ENCODE results near the gene ARAP1. TPM values are rescaled to one million over a fixed set of nuclear protein-coding genes. Genes with fewer than 3 reads are reported as not detected.
"Not testable (repeated sequence)": the region's sequence is repeated elsewhere in the genome, so short reads cannot be mapped to it uniquely, and the experiment has no call there.

The ARAP1 gene
- total RNA-seq = 36.4 TPM
- 92.2 TPM for polyA plus RNA-seq
- long read RNA-seq, donor 1 = 0 reads
- long read RNA-seq, donor 2 = 0 reads
- long read RNA-seq, donor 3, full-length matches to known transcripts = 4 of 4 reads
- long read RNA-seq, donor 3, partial matches to known transcripts = 0 of 4 reads
- long read RNA-seq, donor 3, other reads (novel, unspliced or antisense) = 0 of 4 reads
- long read RNA-seq, donor 4, partial matches to known transcripts = 5 of 7 reads
- long read RNA-seq, donor 4, other reads (novel, unspliced or antisense) = 0 of 7 reads
- long read RNA-seq, donor 5, full-length matches to known transcripts = 8 of 8 reads
- long read RNA-seq, donor 5, partial matches to known transcripts = 0 of 8 reads
- long read RNA-seq, donor 5, other reads (novel, unspliced or antisense) = 0 of 8 reads
- long read RNA-seq, donor 6, full-length matches to known transcripts = 5 of 5 reads
- long read RNA-seq, donor 6, partial matches to known transcripts = 0 of 5 reads
- long read RNA-seq, donor 6, other reads (novel, unspliced or antisense) = 0 of 5 reads
- long read RNA-seq, donor 7, full-length matches to known transcripts = 1 of 1 reads
- long read RNA-seq, donor 7, partial matches to known transcripts = 0 of 1 reads
- long read RNA-seq, donor 7, other reads (novel, unspliced or antisense) = 0 of 1 reads
- long read RNA-seq, donor 8, full-length matches to known transcripts = 3 of 3 reads
- long read RNA-seq, donor 8, partial matches to known transcripts = 0 of 3 reads
- long read RNA-seq, donor 8, other reads (novel, unspliced or antisense) = 0 of 3 reads
- long read RNA-seq, donor 9, full-length matches to known transcripts = 2 of 8 reads
- long read RNA-seq, donor 9, partial matches to known transcripts = 0 of 8 reads
- long read RNA-seq, donor 9, other reads (novel, unspliced or antisense) = 6 of 8 reads
- long read RNA-seq, donor 10, full-length matches to known transcripts = 2 of 2 reads
- long read RNA-seq, donor 10, partial matches to known transcripts = 0 of 2 reads
- long read RNA-seq, donor 10, other reads (novel, unspliced or antisense) = 0 of 2 reads

GRCh38 chr11:72752088-72752914, at the start of gene ARAP1:
TSS of gene ARAP1 (minus strand) at chr11:72752408. CDS start at chr11:72727128, 25,280 bp downstream.
- H3K36me3 ChIP-seq (ENCODE audit: control insufficient read depth in 2 of 2, insufficient read depth in 2 of 2, low read length in 1 of 2) = no peaks in the 10 kb centered on the region
- WGBS = under 1% methylated on average over 51 of the region's 51 CpGs
- H3K4me1 ChIP-seq (ENCODE audit: control insufficient read depth in 2 of 2, insufficient read depth in 2 of 2, low read length in 2 of 2) = peaks cover 21 to 26% of the 10 kb centered on the region in 2 donors
- peak within 1 kb of the TSS; percentile 71 to 75 for H3K4me3 ChIP-seq (ENCODE audit: low read length in 2 of 2)
- peak within 1 kb of the TSS; percentile 11 to 55 for H3K27ac ChIP-seq (ENCODE audit: low read depth in 1 of 2, low read length in 1 of 2)
- DNase-seq (ENCODE audit: low read depth in 6 of 9, low spot score in 9 of 9) = peak; percentile 33 to 86 (median 68)
- H3K27me3 ChIP-seq (ENCODE audit: control insufficient read depth in 2 of 2, insufficient read depth in 1 of 2, low read length in 1 of 2) = no peaks in the 10 kb centered on the region
- H3K9me3 ChIP-seq (ENCODE audit: control insufficient read depth in 2 of 2, insufficient read depth in 1 of 2, low read length in 1 of 2) = no peaks in the 10 kb centered on the region

- H3K27ac ChIP-seq (ENCODE audit: low read depth in 1 of 2, low read length in 1 of 2) = no peak overlapping the region
- H3K4me1 ChIP-seq (ENCODE audit: control insufficient read depth in 2 of 2, insufficient read depth in 2 of 2, low read length in 2 of 2) = peaks cover 2 to 5% of the 10 kb centered on the region in 2 donors
- H3K27me3 ChIP-seq (ENCODE audit: control insufficient read depth in 2 of 2, insufficient read depth in 1 of 2, low read length in 1 of 2) = no peaks in the 10 kb centered on the region
- H3K9me3 ChIP-seq (ENCODE audit: control insufficient read depth in 2 of 2, insufficient read depth in 1 of 2, low read length in 1 of 2) = no peaks in the 10 kb centered on the region
- DNase-seq (ENCODE audit: low read depth in 6 of 9, low spot score in 9 of 9) = no peak
- WGBS = 72% methylated on average over 4 of the region's 4 CpGs
- no peak overlapping the region for H3K4me3 ChIP-seq (ENCODE audit: low read length in 2 of 2)
- H3K36me3 ChIP-seq (ENCODE audit: control insufficient read depth in 2 of 2, insufficient read depth in 2 of 2, low read length in 1 of 2) = no peaks in the 10 kb centered on the region
Measured at GRCh38 chr11:72799441-72799840, 47.2 kb upstream of the ARAP1 start.

GRCh38 chr11:72798361-72798760, 46.2 kb upstream of the ARAP1 start:
- H3K9me3 ChIP-seq (ENCODE audit: control insufficient read depth in 2 of 2, insufficient read depth in 1 of 2, low read length in 1 of 2) = no peaks in the 10 kb centered on the region
- no peaks in the 10 kb centered on the region for H3K36me3 ChIP-seq (ENCODE audit: control insufficient read depth in 2 of 2, insufficient read depth in 2 of 2, low read length in 1 of 2)
- H3K4me1 ChIP-seq (ENCODE audit: control insufficient read depth in 2 of 2, insufficient read depth in 2 of 2, low read length in 2 of 2) = peaks cover 7 to 11% of the 10 kb centered on the region in 2 donors
- no peak for DNase-seq (ENCODE audit: low read depth in 6 of 9, low spot score in 9 of 9)
- no peak overlapping the region for H3K4me3 ChIP-seq (ENCODE audit: low read length in 2 of 2)
- H3K27me3 ChIP-seq (ENCODE audit: control insufficient read depth in 2 of 2, insufficient read depth in 1 of 2, low read length in 1 of 2) = no peaks in the 10 kb centered on the region
- WGBS = 98% methylated on average over 4 of the region's 4 CpGs
- H3K27ac ChIP-seq (ENCODE audit: low read depth in 1 of 2, low read length in 1 of 2) = no peak overlapping the region

GRCh38 chr11:72793425-72794367, 41.5 kb upstream of the ARAP1 start, which contains the start of gene STARD10:
TSS of gene STARD10 (minus strand) at chr11:72794047. CDS start at chr11:72781181, 12,866 bp downstream.
- Histone ChIP-seq H3K27ac (ENCODE audit: low read depth in 1 of 2, low read length in 1 of 2) (peak within 1 kb of the TSS; percentile 96 to 97), H3K27me3 (ENCODE audit: control insufficient read depth in 2 of 2, insufficient read depth in 1 of 2, low read length in 1 of 2) (no peaks in the 10 kb centered on the region), H3K36me3 (ENCODE audit: control insufficient read depth in 2 of 2, insufficient read depth in 2 of 2, low read length in 1 of 2) (no peaks in the 10 kb centered on the region), H3K4me3 (ENCODE audit: low read length in 2 of 2) (peak within 1 kb of the TSS; percentile 68 to 71), H3K9me3 (ENCODE audit: control insufficient read depth in 2 of 2, insufficient read depth in 1 of 2, low read length in 1 of 2) (no peaks in the 10 kb centered on the region), H3K4me1 (ENCODE audit: control insufficient read depth in 2 of 2, insufficient read depth in 2 of 2, low read length in 2 of 2) (peaks cover 11 to 21% of the 10 kb centered on the region in 2 donors)
- peak; percentile 89 to 98 (median 95) for DNase-seq (ENCODE audit: low read depth in 6 of 9, low spot score in 9 of 9)
- WGBS = 2% methylated on average over 55 of the region's 55 CpGs

GRCh38 chr11:72793076-72793424, 40.8 kb upstream of the ARAP1 start:
- H3K36me3 ChIP-seq (ENCODE audit: control insufficient read depth in 2 of 2, insufficient read depth in 2 of 2, low read length in 1 of 2) = no peaks in the 10 kb centered on the region
- WGBS = 68% methylated on average over 2 of the region's 2 CpGs
- peaks cover 11 to 23% of the 10 kb centered on the region in 2 donors for H3K4me1 ChIP-seq (ENCODE audit: control insufficient read depth in 2 of 2, insufficient read depth in 2 of 2, low read length in 2 of 2)
- no peaks in the 10 kb centered on the region for H3K9me3 ChIP-seq (ENCODE audit: control insufficient read depth in 2 of 2, insufficient read depth in 1 of 2, low read length in 1 of 2)
- no peak for DNase-seq (ENCODE audit: low read depth in 6 of 9, low spot score in 9 of 9)
- H3K27me3 ChIP-seq (ENCODE audit: control insufficient read depth in 2 of 2, insufficient read depth in 1 of 2, low read length in 1 of 2) = no peaks in the 10 kb centered on the region
- H3K4me3 ChIP-seq (ENCODE audit: low read length in 2 of 2) = peak overlapping the region in 1 of 2 donors; percentile 68
- peak overlapping the region; percentile 64 to 97 for H3K27ac ChIP-seq (ENCODE audit: low read depth in 1 of 2, low read length in 1 of 2)

GRCh38 chr11:72792437-72793021, 40.3 kb upstream of the ARAP1 start:
- Histone ChIP-seq H3K27ac (ENCODE audit: low read depth in 1 of 2, low read length in 1 of 2) (no peak overlapping the region), H3K4me1 (ENCODE audit: control insufficient read depth in 2 of 2, insufficient read depth in 2 of 2, low read length in 2 of 2) (peaks cover 11 to 29% of the 10 kb centered on the region in 2 donors), H3K27me3 (ENCODE audit: control insufficient read depth in 2 of 2, insufficient read depth in 1 of 2, low read length in 1 of 2) (no peaks in the 10 kb centered on the region), H3K9me3 (ENCODE audit: control insufficient read depth in 2 of 2, insufficient read depth in 1 of 2, low read length in 1 of 2) (no peaks in the 10 kb centered on the region), H3K36me3 (ENCODE audit: control insufficient read depth in 2 of 2, insufficient read depth in 2 of 2, low read length in 1 of 2) (no peaks in the 10 kb centered on the region), H3K4me3 (ENCODE audit: low read length in 2 of 2) (no peak overlapping the region)
- no peak for DNase-seq (ENCODE audit: low read depth in 6 of 9, low spot score in 9 of 9)
- WGBS = 98% methylated on average over 3 of the region's 3 CpGs

- H3K9me3 ChIP-seq (ENCODE audit: control insufficient read depth in 2 of 2, insufficient read depth in 1 of 2, low read length in 1 of 2); DNase-seq (ENCODE audit: low read depth in 6 of 9, low spot score in 9 of 9); H3K27me3 ChIP-seq (ENCODE audit: control insufficient read depth in 2 of 2, insufficient read depth in 1 of 2, low read length in 1 of 2); H3K36me3 ChIP-seq (ENCODE audit: control insufficient read depth in 2 of 2, insufficient read depth in 2 of 2, low read length in 1 of 2); H3K27ac ChIP-seq (ENCODE audit: low read depth in 1 of 2, low read length in 1 of 2); H3K4me3 ChIP-seq (ENCODE audit: low read length in 2 of 2): not testable (repeated sequence)
- WGBS = 96% methylated on average over 7 of the region's 7 CpGs
- peaks cover 15 to 42% of the 10 kb centered on the region in 2 donors for H3K4me1 ChIP-seq (ENCODE audit: control insufficient read depth in 2 of 2, insufficient read depth in 2 of 2, low read length in 2 of 2)
Measured at GRCh38 chr11:72791228-72791627, 39.0 kb upstream of the ARAP1 start.

All from thymus (tissue), 14 donors.